ENCODE results near the gene COL6A1. TPM values are rescaled to one million over a fixed set of nuclear protein-coding genes. Genes with fewer than 3 reads are reported as not detected.

Gene COL6A1
- total RNA-seq, 2 donors from 2014 or later = 814 to 1,189 TPM

- Histone ChIP-seq H3K36me3 (no peaks in the 10 kb centered on the region), H3K27ac (peak overlapping the region; percentile 37 to 65), H3K9me3 (no peaks in the 10 kb centered on the region), H3K4me1 (ENCODE audit: control insufficient read depth in 1 of 2, low read depth in 2 of 2) (peaks cover 16 to 40% of the 10 kb centered on the region in 2 donors), H3K4me3 (no peak overlapping the region), H3K27me3 (replicated peaks; ENCODE audit: insufficient read depth) (no peaks in the 10 kb centered on the region)
- no peak for DNase-seq (ENCODE audit: low spot score)
- ATAC-seq (ENCODE audit: insufficient number of reproducible peaks, low FRiP score, low read depth) = peak; percentile 81
- TF ChIP-seq CTCF (IDR thresholded peaks at IDR 0.05) = no peak
Observed at GRCh38 chr21:46048926-46049889, 67.6 kb downstream of the COL6A1 start.

- ATAC-seq (ENCODE audit: insufficient number of reproducible peaks, low FRiP score, low read depth) (no peak), DNase-seq (ENCODE audit: low spot score) (no peak)
- Histone ChIP-seq H3K9me3 (no peaks in the 10 kb centered on the region), H3K4me3 (no peak overlapping the region), H3K27ac (peak overlapping the region; percentile 37 to 65), H3K4me1 (ENCODE audit: control insufficient read depth in 1 of 2, low read depth in 2 of 2) (peaks cover 22 to 46% of the 10 kb centered on the region in 2 donors), H3K36me3 (no peaks in the 10 kb centered on the region), H3K27me3 (replicated peaks; ENCODE audit: insufficient read depth) (no peaks in the 10 kb centered on the region)
- no peak for TF ChIP-seq CTCF (IDR thresholded peaks at IDR 0.05)
Observed at GRCh38 chr21:46049890-46050667, 68.5 kb downstream of the COL6A1 start.

GRCh38 chr21:46050668-46051378 lies 69.3 kb downstream of the COL6A1 start:
- ATAC-seq (ENCODE audit: insufficient number of reproducible peaks, low FRiP score, low read depth) = no peak
- Histone ChIP-seq H3K27me3 (replicated peaks; ENCODE audit: insufficient read depth) (no peaks in the 10 kb centered on the region), H3K27ac (peak overlapping the region in 1 of 2 donors; percentile 37), H3K4me1 (ENCODE audit: control insufficient read depth in 1 of 2, low read depth in 2 of 2) (peaks cover 28 to 53% of the 10 kb centered on the region in 2 donors), H3K4me3 (no peak overlapping the region), H3K9me3 (no peaks in the 10 kb centered on the region), H3K36me3 (no peaks in the 10 kb centered on the region)
- TF ChIP-seq CTCF (IDR thresholded peaks at IDR 0.05) = no peak
- DNase-seq (ENCODE audit: low spot score) = no peak

GRCh38 chr21:46051379-46051770 lies 69.8 kb downstream of the COL6A1 start:
- DNase-seq (ENCODE audit: low spot score) (no peak), ATAC-seq (ENCODE audit: insufficient number of reproducible peaks, low FRiP score, low read depth) (no peak)
- Histone ChIP-seq H3K4me1 (ENCODE audit: control insufficient read depth in 1 of 2, low read depth in 2 of 2) (peaks cover 30 to 59% of the 10 kb centered on the region in 2 donors), H3K4me3 (no peak overlapping the region), H3K9me3 (no peaks in the 10 kb centered on the region), H3K27me3 (replicated peaks; ENCODE audit: insufficient read depth) (no peaks in the 10 kb centered on the region), H3K36me3 (no peaks in the 10 kb centered on the region), H3K27ac (no peak overlapping the region)
- TF ChIP-seq CTCF (IDR thresholded peaks at IDR 0.05) = no peak

All from thoracic aorta (tissue), 2 donors.